HEK293T (cell line): ENCODE measurements around the gene ATP9B.

Source experiments
- CTCF ChIA-PET: fragments of 350-600 bp; formaldehyde crosslinking; extraction: SDS; loops from one replicate; lab custom pipeline; 2021; ENCODE audit warnings: antibody characterized with exemption, inconsistent platforms; lab: Yijun Ruan, JAX
- POLR2A ChIA-PET: fragments of 350-600 bp; formaldehyde crosslinking; extraction: SDS; loops from one replicate; lab custom pipeline; 2020; ENCODE audit warnings: antibody characterized with exemption, inconsistent platforms; lab: Yijun Ruan, JAX
- DNase-seq: peaks from one replicate; pipeline ENCODE4 v3.0.0; 2012; ENCODE audit warnings: mixed read lengths; ENCODE audit errors: extremely low spot score
- ARNT ChIP-seq: fragments of 450-650 bp; IDR thresholded peaks from 2 replicates; pipeline ENCODE4 v1.6.1; 2017; ENCODE audit warnings: mild to moderate bottlenecking
- BHLHE40 ChIP-seq: fragments of 450-650 bp; IDR thresholded peaks from 2 replicates; pipeline ENCODE4 v1.6.1; 2016; ENCODE audit warnings: mild to moderate bottlenecking, moderate library complexity, borderline replicate concordance
- CTBP1 ChIP-seq: fragments of 450-650 bp; IDR thresholded peaks from 2 replicates; pipeline ENCODE4 v1.6.1; 2016; ENCODE audit warnings: borderline replicate concordance
- ELF4 ChIP-seq: fragments of 450-650 bp; IDR thresholded peaks from 2 replicates; pipeline ENCODE4 v1.6.1; 2017; ENCODE audit warnings: antibody characterized with exemption
- FOXA1 ChIP-seq: fragments of 450-650 bp; IDR thresholded peaks from 2 replicates; pipeline ENCODE4 v1.6.1; 2016; ENCODE audit warnings: mild to moderate bottlenecking
- FOXK2 ChIP-seq: fragments of 450-650 bp; IDR thresholded peaks from 2 replicates; pipeline ENCODE4 v1.6.1; 2016; ENCODE audit warnings: mild to moderate bottlenecking
- FOXM1 ChIP-seq: fragments of 450-650 bp; IDR thresholded peaks from 2 replicates; pipeline ENCODE4 v1.6.1; 2017; ENCODE audit warnings: mild to moderate bottlenecking, borderline replicate concordance
- HDGF ChIP-seq: fragments of 450-650 bp; IDR thresholded peaks from 2 replicates; pipeline ENCODE4 v1.6.1; 2017; ENCODE audit warnings: antibody characterized with exemption, borderline replicate concordance
- L3MBTL2 ChIP-seq: fragments of 450-650 bp; conservative IDR thresholded peaks from 2 replicates; pipeline ENCODE4 v1.6.1; 2016; ENCODE audit warnings: mild to moderate bottlenecking
- LEF1 ChIP-seq: fragments of 450-650 bp; IDR thresholded peaks from 2 replicates; pipeline ENCODE4 v1.6.1; 2017; ENCODE audit warnings: mild to moderate bottlenecking, borderline replicate concordance
- NFRKB ChIP-seq: fragments of 450-650 bp; IDR thresholded peaks from 2 replicates; pipeline ENCODE4 v1.6.1; 2016; ENCODE audit warnings: mild to moderate bottlenecking, moderate library complexity
- PKNOX1 ChIP-seq: fragments of 450-650 bp; IDR thresholded peaks from 2 replicates; pipeline ENCODE4 v1.6.1; 2016
- SP1 ChIP-seq: fragments of 450-650 bp; IDR thresholded peaks from 2 replicates; pipeline ENCODE4 v1.6.1; 2017
- SUZ12 ChIP-seq: fragments of 450-650 bp; IDR thresholded peaks from 2 replicates; pipeline ENCODE4 v1.6.1; 2016; ENCODE audit warnings: mild to moderate bottlenecking
- TARDBP ChIP-seq: fragments of 450-650 bp; IDR thresholded peaks from 2 replicates; pipeline ENCODE4 v1.6.1; 2016
- ZNF384 ChIP-seq: fragments of 450-650 bp; IDR thresholded peaks from 2 replicates; pipeline ENCODE4 v1.6.1; 2016

Gene ATP9B

GRCh38 chr18:79396431-79397246 lies 327.4 kb downstream of the ATP9B start:
- ChIA-PET CTCF (interaction anchor here (0.6 to 1.1 kb wide), 2 partner anchors 18 to 211 kb away, joined by 3 to 4 read pairs; no protein-coding TSS in a partner anchor), POLR2A (no interaction called here)
- TF ChIP-seq FOXK2 (no peak), SP1 (no peak), HDGF (no peak), BHLHE40 (no peak), L3MBTL2 (peak; percentile 39; the same call in 1 of the 2 replicates), SUZ12 (no peak)
- no peak for DNase-seq

- ChIA-PET POLR2A (no interaction called here), CTCF (interaction anchor here (0.6 to 1.1 kb wide), 2 partner anchors 19 to 210 kb away, joined by 3 to 4 read pairs; no protein-coding TSS in a partner anchor)
Observed at GRCh38 chr18:79397247-79397829, 328.1 kb downstream of the ATP9B start.

GRCh38 chr18:79397830-79398761 lies 328.9 kb downstream of the ATP9B start:
- DNase-seq, result no peak
- POLR2A ChIA-PET, result no interaction called here
- CTCF ChIA-PET, result no interaction called here
- TF ChIP-seq FOXA1 (no peak), SUZ12 (no peak), HDGF (no peak), ARNT (no peak), L3MBTL2 (no peak), TARDBP (no peak), PKNOX1 (no peak), FOXK2 (no peak), ZNF384 (no peak), SP1 (no peak), CTBP1 (no peak), ELF4 (no peak)

More at GRCh38 chr18:79397247-79397829, 328.1 kb downstream of the ATP9B start:
- TF ChIP-seq FOXM1 (no peak), SUZ12 (no peak), BHLHE40 (no peak), TARDBP (no peak), LEF1 (no peak), PKNOX1 (no peak), ELF4 (no peak), CTBP1 (no peak), L3MBTL2 (no peak), FOXA1 (no peak), HDGF (no peak), NFRKB (no peak), FOXK2 (no peak)
- no peak for DNase-seq

- TF ChIP-seq ARNT, result no peak
- TF ChIP-seq TARDBP, result no peak
- no peak for TF ChIP-seq BHLHE40
- TF ChIP-seq SP1, result no peak
- no peak for TF ChIP-seq FOXK2
- TF ChIP-seq ELF4, result no peak
- TF ChIP-seq CTBP1, result no peak
- no peak for TF ChIP-seq FOXM1
- no peak for TF ChIP-seq L3MBTL2
- no peak for TF ChIP-seq NFRKB
- no peak for TF ChIP-seq LEF1
- no peak for TF ChIP-seq PKNOX1
- no peak for TF ChIP-seq ZNF384
- DNase-seq, result no peak
- POLR2A ChIA-PET, result no interaction called here
- CTCF ChIA-PET, result no interaction called here
Observed at GRCh38 chr18:79399275-79400081, 330.3 kb downstream of the ATP9B start.
